Fibroblast of the aortic adventitia (primary cell): ENCODE results near the gene MOB2. TPM values are rescaled to one million over a fixed set of nuclear protein-coding genes. Genes with fewer than 3 reads are reported as not detected.

ENCODE experiments used
- DNase-seq: peaks from one replicate; pipeline ENCODE4 v3.0.0-alpha.2; 2010; ENCODE audit warnings: low read depth
- H3K4me3 ChIP-seq: 2 replicates; pipeline ENCODE4 v1.5.1; 2011; ENCODE audit warnings: low read depth, mild to moderate bottlenecking, control low read depth, low read length, moderate library complexity
- total RNA-seq: library from RNA; depleted of rRNA; stranded (reverse); fragments of >200 nt; gene quantifications from 2 replicates; pipeline ENCODE4 v1.2.3, GENCODE V29; 2012; ENCODE audit warnings: low replicate concordance
- TF ChIP-seq, protein P1 (sequence below): IDR thresholded peaks from 2 replicates; pipeline ENCODE4 v1.5.1; 2011; ENCODE audit warnings: mild to moderate bottlenecking, low read length, control low read depth, inconsistent platforms; ENCODE audit not compliant: insufficient read depth

Gene MOB2
- total RNA-seq, 1 donor: 13.9 TPM

DNA sequence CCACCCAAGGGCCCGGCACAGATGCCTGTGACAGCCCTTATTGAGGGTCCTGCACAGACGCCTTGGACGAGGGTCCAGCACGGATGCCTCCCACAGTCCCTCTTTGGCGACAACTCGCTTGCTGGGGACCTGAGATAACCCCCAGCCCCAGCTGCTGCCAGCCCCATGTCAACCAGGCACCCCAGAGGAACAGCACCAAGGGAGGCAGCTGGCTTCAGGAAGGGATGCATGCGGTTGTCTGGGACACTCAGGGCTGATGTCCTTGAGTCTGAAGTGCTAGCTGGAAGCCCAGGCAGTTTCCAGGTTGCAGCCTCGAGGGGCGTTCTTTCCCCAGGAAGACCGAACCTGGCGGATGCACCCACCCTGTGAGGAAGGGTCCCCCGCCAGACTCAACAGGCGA is 33.8 kb downstream of the MOB2 start:
- TF ChIP-seq, protein P1, sequence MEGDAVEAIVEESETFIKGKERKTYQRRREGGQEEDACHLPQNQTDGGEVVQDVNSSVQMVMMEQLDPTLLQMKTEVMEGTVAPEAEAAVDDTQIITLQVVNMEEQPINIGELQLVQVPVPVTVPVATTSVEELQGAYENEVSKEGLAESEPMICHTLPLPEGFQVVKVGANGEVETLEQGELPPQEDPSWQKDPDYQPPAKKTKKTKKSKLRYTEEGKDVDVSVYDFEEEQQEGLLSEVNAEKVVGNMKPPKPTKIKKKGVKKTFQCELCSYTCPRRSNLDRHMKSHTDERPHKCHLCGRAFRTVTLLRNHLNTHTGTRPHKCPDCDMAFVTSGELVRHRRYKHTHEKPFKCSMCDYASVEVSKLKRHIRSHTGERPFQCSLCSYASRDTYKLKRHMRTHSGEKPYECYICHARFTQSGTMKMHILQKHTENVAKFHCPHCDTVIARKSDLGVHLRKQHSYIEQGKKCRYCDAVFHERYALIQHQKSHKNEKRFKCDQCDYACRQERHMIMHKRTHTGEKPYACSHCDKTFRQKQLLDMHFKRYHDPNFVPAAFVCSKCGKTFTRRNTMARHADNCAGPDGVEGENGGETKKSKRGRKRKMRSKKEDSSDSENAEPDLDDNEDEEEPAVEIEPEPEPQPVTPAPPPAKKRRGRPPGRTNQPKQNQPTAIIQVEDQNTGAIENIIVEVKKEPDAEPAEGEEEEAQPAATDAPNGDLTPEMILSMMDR: no peak
- H3K4me3 ChIP-seq: no peak overlapping the region
- DNase-seq: no peak

DNA sequence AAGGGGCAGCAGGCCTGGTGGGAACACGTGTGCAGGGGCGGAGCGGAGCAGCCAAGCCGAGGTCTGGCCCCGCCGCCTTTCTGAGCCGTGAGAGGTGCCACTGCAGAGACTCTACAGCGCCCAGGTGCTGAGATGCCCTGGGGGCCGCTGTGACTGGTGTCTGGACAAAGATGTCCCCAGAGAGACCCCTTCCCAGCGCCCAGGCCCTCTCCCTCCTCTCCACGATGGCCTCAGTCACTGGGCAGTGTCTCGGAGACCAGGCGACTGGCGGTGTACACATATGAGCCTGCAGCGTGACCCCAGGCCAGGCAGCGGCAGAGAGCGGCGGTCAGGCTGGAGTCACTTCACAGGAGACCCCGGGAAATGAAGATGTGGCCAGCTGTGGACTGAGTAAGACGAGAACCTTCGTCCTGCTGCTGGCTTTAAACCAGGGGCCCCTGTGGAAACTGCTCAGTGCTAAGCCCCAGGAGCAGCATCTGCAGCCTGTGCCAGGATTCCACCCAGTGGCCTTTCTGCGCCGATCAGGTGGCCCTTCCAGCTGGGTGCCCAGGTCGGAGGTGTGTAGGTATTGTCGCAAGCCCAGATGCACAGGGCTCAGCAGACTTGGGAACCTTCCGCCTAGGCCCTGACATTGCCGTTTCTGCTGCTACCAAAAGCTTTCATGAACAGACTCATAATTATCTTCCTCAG is 34.7 kb downstream of the MOB2 start:
- TF ChIP-seq, protein P1: no peak
- no peak for DNase-seq
- H3K4me3 ChIP-seq: no peak overlapping the region

DNA sequence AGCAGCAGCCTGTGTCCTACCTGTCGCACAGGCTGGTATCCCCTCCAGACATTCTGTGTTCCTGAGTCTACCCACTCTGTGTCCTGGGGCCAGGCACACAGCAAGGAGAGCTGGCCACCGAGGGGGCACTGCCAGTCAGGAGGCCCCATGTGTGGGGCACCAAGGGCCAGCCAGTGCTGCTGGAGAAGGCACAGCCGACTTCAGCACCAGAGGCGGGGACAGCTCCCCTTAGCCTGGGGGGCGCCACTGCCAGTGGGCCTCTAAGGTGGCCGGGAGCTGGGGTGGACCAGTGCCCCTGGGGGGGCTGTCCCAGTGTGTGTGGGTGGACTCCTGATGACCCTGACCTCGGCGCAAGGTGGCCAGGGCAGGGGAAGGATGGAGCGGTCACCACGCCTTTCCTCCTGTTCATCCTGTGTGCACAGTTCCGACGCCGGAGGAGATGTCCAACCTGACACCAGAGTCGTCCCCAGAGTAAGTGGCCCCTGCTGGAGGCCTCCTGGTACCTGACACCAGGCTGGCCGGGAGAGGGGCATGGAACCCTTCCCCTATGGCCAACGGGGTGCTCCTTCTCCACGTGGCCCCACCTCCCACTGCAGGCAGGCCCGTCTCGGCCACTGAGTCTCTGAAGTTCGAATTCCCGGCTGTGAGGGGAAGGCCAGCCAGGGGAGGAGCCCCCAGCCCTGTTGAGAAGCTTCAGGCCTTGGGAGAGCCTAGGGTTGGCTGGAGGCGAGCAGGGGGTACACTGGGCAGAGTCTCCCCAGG is 35.4 kb downstream of the MOB2 start:
- DNase-seq: no peak
- TF ChIP-seq, protein P1: no peak
- H3K4me3 ChIP-seq: no peak overlapping the region

DNA sequence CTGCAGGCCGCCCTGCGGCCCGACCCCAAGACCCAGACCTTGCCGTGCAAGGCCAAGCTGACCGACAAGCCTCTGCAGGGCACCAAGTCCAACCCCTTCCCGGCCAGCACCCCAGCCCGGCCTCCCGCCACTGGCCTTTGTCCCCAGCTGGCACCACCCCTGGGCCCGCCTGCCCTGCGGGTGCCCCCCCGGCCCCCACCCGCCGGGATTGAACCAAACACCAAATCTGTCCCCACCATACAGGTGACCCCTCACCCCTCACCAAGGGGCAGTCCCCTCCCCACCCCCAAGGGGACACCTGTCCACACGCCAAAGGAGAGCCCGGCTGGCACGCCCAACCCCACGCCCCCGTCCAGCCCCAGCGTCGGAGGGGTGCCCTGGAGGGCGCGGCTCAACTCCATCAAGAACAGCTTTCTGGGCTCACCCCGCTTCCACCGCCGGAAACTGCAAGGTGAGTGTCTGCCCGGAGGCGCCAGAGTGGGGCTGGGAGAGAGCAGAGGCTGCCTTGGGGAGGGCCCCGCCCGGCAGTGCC is 36.2 kb downstream of the MOB2 start:
- TF ChIP-seq, protein P1: no peak
- no peak for DNase-seq
- no peak overlapping the region for H3K4me3 ChIP-seq

DNA sequence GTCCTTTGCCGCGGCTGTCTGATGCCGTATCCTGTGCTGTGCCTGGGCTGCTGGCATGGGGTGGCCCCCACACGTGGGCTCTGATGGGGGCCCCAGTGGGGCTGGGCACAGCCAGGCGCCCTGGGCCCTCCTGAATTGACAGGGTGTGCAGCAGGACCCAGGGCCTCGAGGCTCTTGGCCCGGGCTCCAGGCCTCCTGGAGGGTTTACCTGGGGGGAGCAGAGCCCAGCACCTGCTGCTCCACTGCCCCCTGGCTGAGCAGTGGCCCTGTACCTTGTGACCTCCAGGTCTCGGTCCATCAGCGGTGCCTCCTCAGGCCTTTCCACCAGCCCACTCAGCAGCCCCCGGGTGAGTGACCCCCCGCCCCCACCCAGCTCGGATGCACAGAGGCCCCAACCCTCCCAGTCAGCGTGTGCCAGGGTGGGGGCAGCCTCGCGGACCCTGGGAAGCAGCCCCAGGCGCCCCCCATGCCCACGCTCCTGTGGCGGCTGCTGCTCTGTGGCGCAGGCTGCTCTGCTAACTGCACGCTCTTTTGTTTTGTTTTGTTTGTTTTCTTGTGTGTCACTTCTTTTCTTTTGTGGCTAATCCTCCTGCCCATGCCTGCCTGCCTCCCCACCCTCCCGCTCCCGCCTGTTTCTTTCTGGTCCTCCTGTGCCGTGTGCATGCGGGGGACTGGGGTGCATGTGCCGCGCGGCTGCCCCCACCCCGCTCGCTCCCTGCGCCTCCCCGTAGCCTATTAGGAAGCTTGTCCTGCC is 36.9 kb downstream of the MOB2 start:
- no peak overlapping the region for H3K4me3 ChIP-seq
- TF ChIP-seq, protein P1: no peak
- DNase-seq: no peak

DNA sequence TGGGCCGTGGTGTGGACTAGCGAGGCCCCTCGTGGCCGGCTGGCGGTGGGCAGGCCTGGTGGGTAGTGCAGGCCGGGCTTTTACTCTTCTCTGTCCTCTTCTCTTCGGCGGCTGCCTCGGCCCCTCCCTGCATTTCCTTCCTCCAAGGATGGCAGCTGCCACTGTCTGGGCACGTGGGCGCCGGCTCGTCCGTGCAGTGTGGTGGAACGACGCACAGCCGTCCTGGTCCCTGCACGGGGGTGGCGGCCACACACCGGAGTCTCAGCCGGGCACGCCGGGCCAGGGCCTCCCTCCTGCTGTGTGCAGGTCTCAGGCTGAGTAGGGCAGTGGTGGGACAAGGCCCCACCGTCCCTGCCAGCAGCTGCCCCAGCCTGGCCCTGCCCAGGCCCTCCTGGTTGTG is 37.7 kb downstream of the MOB2 start:
- H3K4me3 ChIP-seq: no peak overlapping the region
- TF ChIP-seq, protein P1: no peak
- DNase-seq: no peak
